ENCODE measurements around the gene ISOC2.

The ISOC2 gene

GRCh38 chr19:55463583-55464031 is 2.2 kb upstream of the ISOC2 start:
- Mint-ChIP-seq H3K9me3 (no peaks in the 10 kb centered on the region), H3K27ac (no peak overlapping the region), H3K36me3 (ENCODE audit: low read depth) (peaks cover 7% of the 10 kb centered on the region), H3K4me3 (no peak overlapping the region), H3K4me1 (ENCODE audit: low read depth) (peaks cover 33% of the 10 kb centered on the region), H3K27me3 (peaks cover 19% of the 10 kb centered on the region)
- intact Hi-C loops (cut with micrococcal nuclease), result no loop called here

GRCh38 chr19:55462722-55463121 is 1.3 kb upstream of the ISOC2 start:
- Mint-ChIP-seq H3K27me3 (peaks cover 19% of the 10 kb centered on the region), H3K27ac (peak overlapping the region; percentile 92), H3K4me1 (ENCODE audit: low read depth) (peaks cover 34% of the 10 kb centered on the region), H3K36me3 (ENCODE audit: low read depth) (peaks cover 10% of the 10 kb centered on the region), H3K9me3 (no peaks in the 10 kb centered on the region), H3K4me3 (peak overlapping the region; percentile 90)
- intact Hi-C loops (cut with micrococcal nuclease), result loop anchor here (1.0 kb wide), 1 partner anchor 14 kb away; the partner anchor contains the start of gene ZNF628

GRCh38 chr19:55461974-55462626 is 658 bp upstream of the ISOC2 start:
- Mint-ChIP-seq H3K27me3 (peaks cover 15% of the 10 kb centered on the region), H3K36me3 (ENCODE audit: low read depth) (peaks cover 14% of the 10 kb centered on the region), H3K4me3 (peak overlapping the region; percentile 90), H3K27ac (peak overlapping the region; percentile 92), H3K9me3 (no peaks in the 10 kb centered on the region), H3K4me1 (ENCODE audit: low read depth) (peaks cover 34% of the 10 kb centered on the region)
- intact Hi-C loops (cut with micrococcal nuclease), result loop anchor here (1.0 kb wide), 1 partner anchor 14 kb away; the partner anchor contains the start of gene ZNF628

GRCh38 chr19:55460670-55461258 is 678 bp downstream of the ISOC2 start:
- peaks cover 9% of the 10 kb centered on the region for H3K27me3 Mint-ChIP-seq
- H3K27ac Mint-ChIP-seq, result peak overlapping the region; percentile 92
- H3K36me3 Mint-ChIP-seq (ENCODE audit: low read depth), result peaks cover 27% of the 10 kb centered on the region
- no peaks in the 10 kb centered on the region for H3K9me3 Mint-ChIP-seq
- H3K4me3 Mint-ChIP-seq, result peak overlapping the region; percentile 90
- intact Hi-C loops (cut with micrococcal nuclease), result no loop called here
- H3K4me1 Mint-ChIP-seq (ENCODE audit: low read depth), result peaks cover 39% of the 10 kb centered on the region

GRCh38 chr19:55459950-55460657 is 1.3 kb downstream of the ISOC2 start:
- H3K36me3 Mint-ChIP-seq (ENCODE audit: low read depth), result peaks cover 34% of the 10 kb centered on the region
- H3K4me1 Mint-ChIP-seq (ENCODE audit: low read depth), result peaks cover 43% of the 10 kb centered on the region
- intact Hi-C loops (cut with micrococcal nuclease), result no loop called here
- no peaks in the 10 kb centered on the region for H3K9me3 Mint-ChIP-seq
- H3K27me3 Mint-ChIP-seq, result peaks cover 8% of the 10 kb centered on the region
- H3K27ac Mint-ChIP-seq, result peak overlapping the region; percentile 92
- H3K4me3 Mint-ChIP-seq, result peak overlapping the region; percentile 90

- Mint-ChIP-seq H3K27me3 (peaks cover 10% of the 10 kb centered on the region), H3K4me1 (ENCODE audit: low read depth) (peaks cover 43% of the 10 kb centered on the region), H3K27ac (no peak overlapping the region), H3K9me3 (no peaks in the 10 kb centered on the region), H3K36me3 (ENCODE audit: low read depth) (peaks cover 39% of the 10 kb centered on the region), H3K4me3 (no peak overlapping the region)
- intact Hi-C loops (cut with micrococcal nuclease), result no loop called here
Measured at GRCh38 chr19:55459551-55459949, 1.9 kb downstream of the ISOC2 start.

GRCh38 chr19:55457683-55458457 is 3.6 kb downstream of the ISOC2 start:
- Mint-ChIP-seq H3K9me3 (no peaks in the 10 kb centered on the region), H3K27me3 (peaks cover 18% of the 10 kb centered on the region), H3K36me3 (ENCODE audit: low read depth) (peaks cover 56% of the 10 kb centered on the region), H3K4me3 (no peak overlapping the region), H3K4me1 (ENCODE audit: low read depth) (peaks cover 40% of the 10 kb centered on the region), H3K27ac (no peak overlapping the region)
- intact Hi-C loops (cut with micrococcal nuclease), result no loop called here

- H3K36me3 Mint-ChIP-seq (ENCODE audit: low read depth), result peaks cover 58% of the 10 kb centered on the region
Measured at GRCh38 chr19:55456347-55456746, 5.1 kb downstream of the ISOC2 start.

GRCh38 chr19:55455576-55456235 is 5.7 kb downstream of the ISOC2 start:
- H3K4me3 Mint-ChIP-seq, result no peak overlapping the region
- H3K27ac Mint-ChIP-seq, result no peak overlapping the region
- intact Hi-C loops (cut with micrococcal nuclease), result no loop called here
- no peaks in the 10 kb centered on the region for H3K9me3 Mint-ChIP-seq
- peaks cover 34% of the 10 kb centered on the region for H3K4me1 Mint-ChIP-seq (ENCODE audit: low read depth)
- peaks cover 35% of the 10 kb centered on the region for H3K27me3 Mint-ChIP-seq
- peaks cover 53% of the 10 kb centered on the region for H3K36me3 Mint-ChIP-seq (ENCODE audit: low read depth)

More at GRCh38 chr19:55456347-55456746, 5.1 kb downstream of the ISOC2 start:
- no peak overlapping the region for H3K4me3 Mint-ChIP-seq
- no peak overlapping the region for H3K27ac Mint-ChIP-seq
- H3K27me3 Mint-ChIP-seq, result peaks cover 31% of the 10 kb centered on the region
- intact Hi-C loops (cut with micrococcal nuclease), result no loop called here
- peaks cover 37% of the 10 kb centered on the region for H3K4me1 Mint-ChIP-seq (ENCODE audit: low read depth)
- H3K9me3 Mint-ChIP-seq, result no peaks in the 10 kb centered on the region

GRCh38 chr19:55454787-55455243 is 6.6 kb downstream of the ISOC2 start:
- no peak overlapping the region for H3K27ac Mint-ChIP-seq

GRCh38 chr19:55453511-55454260 is 7.8 kb downstream of the ISOC2 start:
- no peaks in the 10 kb centered on the region for H3K9me3 Mint-ChIP-seq
- intact Hi-C loops (cut with micrococcal nuclease), result no loop called here
- H3K4me3 Mint-ChIP-seq, result no peak overlapping the region
- no peak overlapping the region for H3K27ac Mint-ChIP-seq
- peaks cover 16% of the 10 kb centered on the region for H3K4me1 Mint-ChIP-seq (ENCODE audit: low read depth)
- peaks cover 39% of the 10 kb centered on the region for H3K27me3 Mint-ChIP-seq
- H3K36me3 Mint-ChIP-seq (ENCODE audit: low read depth), result peaks cover 51% of the 10 kb centered on the region

More at GRCh38 chr19:55454787-55455243, 6.6 kb downstream of the ISOC2 start:
- peaks cover 51% of the 10 kb centered on the region for H3K36me3 Mint-ChIP-seq (ENCODE audit: low read depth)
- peaks cover 39% of the 10 kb centered on the region for H3K27me3 Mint-ChIP-seq
- intact Hi-C loops (cut with micrococcal nuclease), result no loop called here
- no peaks in the 10 kb centered on the region for H3K9me3 Mint-ChIP-seq
- H3K4me3 Mint-ChIP-seq, result no peak overlapping the region
- H3K4me1 Mint-ChIP-seq (ENCODE audit: low read depth), result peaks cover 25% of the 10 kb centered on the region

- intact Hi-C loops (cut with micrococcal nuclease), result no loop called here
- H3K9me3 Mint-ChIP-seq, result no peaks in the 10 kb centered on the region
- peaks cover 14% of the 10 kb centered on the region for H3K4me1 Mint-ChIP-seq (ENCODE audit: low read depth)
- peaks cover 49% of the 10 kb centered on the region for H3K36me3 Mint-ChIP-seq (ENCODE audit: low read depth)
- H3K27me3 Mint-ChIP-seq, result peaks cover 39% of the 10 kb centered on the region
- H3K27ac Mint-ChIP-seq, result no peak overlapping the region
- H3K4me3 Mint-ChIP-seq, result no peak overlapping the region
Measured at GRCh38 chr19:55452749-55453346, 8.6 kb downstream of the ISOC2 start.

All from dendritic cell treated with granulocyte-macrophage colony-stimulating factor and Interleukin-4, amounts not matched to agents 40 ng/mL and 50 ng/mL, for 4 days (primary cell).